ENCODE results near the gene ALKBH7. TPM values are rescaled to one million over a fixed set of nuclear protein-coding genes. Genes with fewer than 3 reads are reported as not detected.

ALKBH7 gene
- total and polyA plus RNA-seq, 2 of the 13 experiments (the other 11 are each of a cell fraction or from before 2014, with no cell fraction given), result 29.6 to 45.9 TPM

GRCh38 chr19:6372594-6373095 is at the start of gene ALKBH7 (continued):
- TF ChIP-seq ZBTB40 (IDR thresholded peaks at IDR 0.05) (no peak), ZBTB40 (CRISPR knock-in tag; IDR thresholded peaks at IDR 0.05) (no peak), ZNF629 (CRISPR knock-in tag; conservative IDR thresholded peaks at IDR 0.05) (no peak), ZNF552 (CRISPR knock-in tag; IDR thresholded peaks at IDR 0.05; ENCODE audit: borderline replicate concordance) (no peak; the same call in 1 of the 2 replicates), SP4 (CRISPR knock-in tag; IDR thresholded peaks at IDR 0.05) (peak; percentile 94), KAT8 (CRISPR knock-in tag; IDR thresholded peaks at IDR 0.05) (no peak; the same call in 1 of the 2 replicates), HOXD1 (CRISPR knock-in tag; IDR thresholded peaks at IDR 0.05) (peak; percentile 40; the same call in 1 of the 2 replicates), ZNF431 (CRISPR knock-in tag; IDR thresholded peaks at IDR 0.05; ENCODE audit: borderline replicate concordance, low read depth) (no peak), PHF20 (CRISPR knock-in tag; IDR thresholded peaks at IDR 0.05) (0 out of 2 replicates have a peak, but pooled peaks have one; percentile 32), ARID2 (CRISPR knock-in tag; IDR thresholded peaks at IDR 0.05; ENCODE audit: borderline replicate concordance) (0 out of 2 replicates have a peak, but pooled peaks have one; percentile 64), ZNF563 (CRISPR knock-in tag; IDR thresholded peaks at IDR 0.05) (0 out of 2 replicates have a peak, but pooled peaks have one; percentile 13), SOX5 (CRISPR knock-in tag; IDR thresholded peaks at IDR 0.05; ENCODE audit: borderline replicate concordance) (no peak), ZNF782 (CRISPR knock-in tag; IDR thresholded peaks at IDR 0.05; ENCODE audit: borderline replicate concordance) (0 out of 2 replicates have a peak, but pooled peaks have one; percentile 59), ZBTB20 (CRISPR knock-in tag; IDR thresholded peaks at IDR 0.05; ENCODE audit: borderline replicate concordance, low read depth) (no peak), ZFX (CRISPR knock-in tag; IDR thresholded peaks at IDR 0.05; ENCODE audit: low read depth) (peak; percentile 93)
- TF ChIP-seq, protein P1, sequence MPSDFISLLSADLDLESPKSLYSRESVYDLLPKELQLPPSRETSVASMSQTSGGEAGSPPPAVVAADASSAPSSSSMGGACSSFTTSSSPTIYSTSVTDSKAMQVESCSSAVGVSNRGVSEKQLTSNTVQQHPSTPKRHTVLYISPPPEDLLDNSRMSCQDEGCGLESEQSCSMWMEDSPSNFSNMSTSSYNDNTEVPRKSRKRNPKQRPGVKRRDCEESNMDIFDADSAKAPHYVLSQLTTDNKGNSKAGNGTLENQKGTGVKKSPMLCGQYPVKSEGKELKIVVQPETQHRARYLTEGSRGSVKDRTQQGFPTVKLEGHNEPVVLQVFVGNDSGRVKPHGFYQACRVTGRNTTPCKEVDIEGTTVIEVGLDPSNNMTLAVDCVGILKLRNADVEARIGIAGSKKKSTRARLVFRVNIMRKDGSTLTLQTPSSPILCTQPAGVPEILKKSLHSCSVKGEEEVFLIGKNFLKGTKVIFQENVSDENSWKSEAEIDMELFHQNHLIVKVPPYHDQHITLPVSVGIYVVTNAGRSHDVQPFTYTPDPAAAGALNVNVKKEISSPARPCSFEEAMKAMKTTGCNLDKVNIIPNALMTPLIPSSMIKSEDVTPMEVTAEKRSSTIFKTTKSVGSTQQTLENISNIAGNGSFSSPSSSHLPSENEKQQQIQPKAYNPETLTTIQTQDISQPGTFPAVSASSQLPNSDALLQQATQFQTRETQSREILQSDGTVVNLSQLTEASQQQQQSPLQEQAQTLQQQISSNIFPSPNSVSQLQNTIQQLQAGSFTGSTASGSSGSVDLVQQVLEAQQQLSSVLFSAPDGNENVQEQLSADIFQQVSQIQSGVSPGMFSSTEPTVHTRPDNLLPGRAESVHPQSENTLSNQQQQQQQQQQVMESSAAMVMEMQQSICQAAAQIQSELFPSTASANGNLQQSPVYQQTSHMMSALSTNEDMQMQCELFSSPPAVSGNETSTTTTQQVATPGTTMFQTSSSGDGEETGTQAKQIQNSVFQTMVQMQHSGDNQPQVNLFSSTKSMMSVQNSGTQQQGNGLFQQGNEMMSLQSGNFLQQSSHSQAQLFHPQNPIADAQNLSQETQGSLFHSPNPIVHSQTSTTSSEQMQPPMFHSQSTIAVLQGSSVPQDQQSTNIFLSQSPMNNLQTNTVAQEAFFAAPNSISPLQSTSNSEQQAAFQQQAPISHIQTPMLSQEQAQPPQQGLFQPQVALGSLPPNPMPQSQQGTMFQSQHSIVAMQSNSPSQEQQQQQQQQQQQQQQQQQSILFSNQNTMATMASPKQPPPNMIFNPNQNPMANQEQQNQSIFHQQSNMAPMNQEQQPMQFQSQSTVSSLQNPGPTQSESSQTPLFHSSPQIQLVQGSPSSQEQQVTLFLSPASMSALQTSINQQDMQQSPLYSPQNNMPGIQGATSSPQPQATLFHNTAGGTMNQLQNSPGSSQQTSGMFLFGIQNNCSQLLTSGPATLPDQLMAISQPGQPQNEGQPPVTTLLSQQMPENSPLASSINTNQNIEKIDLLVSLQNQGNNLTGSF (CRISPR knock-in tag; IDR thresholded peaks at IDR 0.05), result no peak
